ENCODE measurements around the gene WBP1L.

WBP1L gene

DNA sequence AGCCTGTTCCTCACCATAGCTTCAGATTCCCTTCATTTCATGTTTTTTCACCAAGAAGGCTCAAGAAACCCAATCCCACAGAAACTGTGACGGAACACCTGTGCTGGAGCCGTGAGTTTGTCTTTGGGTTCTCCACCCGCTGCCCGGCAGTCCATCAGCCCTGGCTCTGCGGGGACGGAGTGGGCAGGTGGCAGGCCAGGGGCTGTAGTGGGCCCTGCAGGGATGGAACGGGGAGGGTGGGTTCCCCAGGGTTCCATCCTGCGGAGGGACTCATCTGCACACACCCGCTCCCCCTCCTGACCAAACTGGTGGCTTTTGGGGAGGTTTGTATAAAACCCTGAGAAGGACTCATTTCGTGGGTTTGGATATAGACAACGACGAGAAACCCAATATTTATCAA is 78.5 kb downstream of the WBP1L start:
- Histone ChIP-seq H4K8ac (ENCODE audit: low read depth, low read length) (no peak overlapping the region), H3K79me1 (ENCODE audit: low read depth, low read length) (no peaks in the 10 kb centered on the region), H3K4ac (ENCODE audit: low read length) (no peak overlapping the region), H3K23ac (ENCODE audit: low read depth, low read length, poor library complexity) (no peak overlapping the region), H2BK5ac (ENCODE audit: low read length) (no peak overlapping the region), H2AFZ (ENCODE audit: low read length) (no peak overlapping the region), H2BK15ac (ENCODE audit: low read length) (no peak overlapping the region), H3K4me1 (ENCODE audit: control insufficient read depth in 2 of 2, insufficient read depth in 1 of 2, low read depth in 1 of 2, low read length in 2 of 2) (no peaks in the 10 kb centered on the region), H3K9ac (ENCODE audit: low read depth, low read length, poor library complexity) (no peak overlapping the region), H3K36me3 (replicated peaks in 1 of 2; ENCODE audit: control insufficient read depth in 2 of 2, insufficient read depth in 2 of 2, low read length in 2 of 2) (no peaks in the 10 kb centered on the region), H3K27ac (replicated peaks; ENCODE audit: low read length) (no peak overlapping the region), H2AK5ac (ENCODE audit: low read depth, low read length) (no peak overlapping the region), H3K27me3 (ENCODE audit: control insufficient read depth in 3 of 3, insufficient read depth in 3 of 3, low read depth in 1 of 3, low read length in 3 of 3) (peaks cover 0 to 3% (median 0%) of the 10 kb centered on the region in 3 experiments), H3K4me2 (ENCODE audit: insufficient read depth, low read length, poor library complexity, severe bottlenecking) (no peak overlapping the region), H3K18ac (ENCODE audit: low read length) (no peak overlapping the region), H2BK12ac (ENCODE audit: low read length) (no peak overlapping the region), H3K4me3 (ENCODE audit: low read length in 2 of 2) (no peak overlapping the region), H3K9me3 (replicated peaks in 1 of 2; ENCODE audit: control insufficient read depth in 2 of 2, insufficient read depth in 1 of 2, low read depth in 1 of 2, low read length in 2 of 2) (peaks cover 4 to 9% of the 10 kb centered on the region in 2 donors), H3K14ac (ENCODE audit: low read length) (no peak overlapping the region), H4K91ac (ENCODE audit: low read depth, low read length, poor library complexity) (no peak overlapping the region), H2BK120ac (ENCODE audit: low read depth, low read length) (no peak overlapping the region)
- no CpG with 5 or more reads among the region's 12 CpGs for WGBS, 2 donors (ENCODE audit: extremely low coverage in 2 of 2, insufficient read length in 2 of 2, insufficient replicate concordance in 1 of 2)
- no peak for DNase-seq (ENCODE audit: low spot score)

GRCh38 chr10:102824664-102825063 is 80.9 kb downstream of the WBP1L start:
- DNase-seq (ENCODE audit: low spot score): no peak
- Histone ChIP-seq H3K79me1 (ENCODE audit: low read depth, low read length) (no peaks in the 10 kb centered on the region), H3K36me3 (replicated peaks in 1 of 2; ENCODE audit: control insufficient read depth in 2 of 2, insufficient read depth in 2 of 2, low read length in 2 of 2) (no peaks in the 10 kb centered on the region), H2AK5ac (ENCODE audit: low read depth, low read length) (no peak overlapping the region), H3K4me1 (ENCODE audit: control insufficient read depth in 2 of 2, insufficient read depth in 1 of 2, low read depth in 1 of 2, low read length in 2 of 2) (no peaks in the 10 kb centered on the region), H3K14ac (ENCODE audit: low read length) (no peak overlapping the region), H3K4me3 (ENCODE audit: low read length in 2 of 2) (no peak overlapping the region), H2BK120ac (ENCODE audit: low read depth, low read length) (no peak overlapping the region), H3K4ac (ENCODE audit: low read length) (no peak overlapping the region), H3K27me3 (ENCODE audit: control insufficient read depth in 3 of 3, insufficient read depth in 3 of 3, low read depth in 1 of 3, low read length in 3 of 3) (no peaks in the 10 kb centered on the region), H2AFZ (ENCODE audit: low read length) (no peak overlapping the region), H3K4me2 (ENCODE audit: insufficient read depth, low read length, poor library complexity, severe bottlenecking) (no peak overlapping the region), H2BK12ac (ENCODE audit: low read length) (no peak overlapping the region), H4K8ac (ENCODE audit: low read depth, low read length) (no peak overlapping the region), H3K9me3 (replicated peaks in 1 of 2; ENCODE audit: control insufficient read depth in 2 of 2, insufficient read depth in 1 of 2, low read depth in 1 of 2, low read length in 2 of 2) (peaks cover 4 to 9% of the 10 kb centered on the region in 2 donors), H3K18ac (ENCODE audit: low read length) (no peak overlapping the region), H3K23ac (ENCODE audit: low read depth, low read length, poor library complexity) (no peak overlapping the region), H2BK15ac (ENCODE audit: low read length) (no peak overlapping the region), H3K9ac (ENCODE audit: low read depth, low read length, poor library complexity) (no peak overlapping the region), H3K27ac (replicated peaks; ENCODE audit: low read length) (no peak overlapping the region), H2BK5ac (ENCODE audit: low read length) (no peak overlapping the region), H4K91ac (ENCODE audit: low read depth, low read length, poor library complexity) (no peak overlapping the region)
- WGBS, 2 donors (ENCODE audit: extremely low coverage in 2 of 2, insufficient read length in 2 of 2, insufficient replicate concordance in 1 of 2): no CpG with 5 or more reads among the region's 4 CpGs

GRCh38 chr10:102826148-102826796 is 82.5 kb downstream of the WBP1L start:
- Histone ChIP-seq H3K14ac (ENCODE audit: low read length) (no peak overlapping the region), H4K8ac (ENCODE audit: low read depth, low read length) (no peak overlapping the region), H3K79me1 (ENCODE audit: low read depth, low read length) (no peaks in the 10 kb centered on the region), H3K27ac (replicated peaks; ENCODE audit: low read length) (no peak overlapping the region), H2AFZ (ENCODE audit: low read length) (no peak overlapping the region), H3K9ac (ENCODE audit: low read depth, low read length, poor library complexity) (no peak overlapping the region), H2BK15ac (ENCODE audit: low read length) (no peak overlapping the region), H3K4me1 (ENCODE audit: control insufficient read depth in 2 of 2, insufficient read depth in 1 of 2, low read depth in 1 of 2, low read length in 2 of 2) (no peaks in the 10 kb centered on the region), H3K4me3 (ENCODE audit: low read length in 2 of 2) (no peak overlapping the region), H3K9me3 (replicated peaks in 1 of 2; ENCODE audit: control insufficient read depth in 2 of 2, insufficient read depth in 1 of 2, low read depth in 1 of 2, low read length in 2 of 2) (peaks cover 4 to 9% of the 10 kb centered on the region in 2 donors), H2BK120ac (ENCODE audit: low read depth, low read length) (no peak overlapping the region), H2AK5ac (ENCODE audit: low read depth, low read length) (no peak overlapping the region), H2BK12ac (ENCODE audit: low read length) (no peak overlapping the region), H3K23ac (ENCODE audit: low read depth, low read length, poor library complexity) (no peak overlapping the region), H3K4ac (ENCODE audit: low read length) (no peak overlapping the region), H3K36me3 (replicated peaks in 1 of 2; ENCODE audit: control insufficient read depth in 2 of 2, insufficient read depth in 2 of 2, low read length in 2 of 2) (no peaks in the 10 kb centered on the region), H3K18ac (ENCODE audit: low read length) (no peak overlapping the region), H2BK5ac (ENCODE audit: low read length) (no peak overlapping the region), H3K27me3 (ENCODE audit: control insufficient read depth in 3 of 3, insufficient read depth in 3 of 3, low read depth in 1 of 3, low read length in 3 of 3) (peaks cover 0 to 2% (median 0%) of the 10 kb centered on the region in 3 experiments), H4K91ac (ENCODE audit: low read depth, low read length, poor library complexity) (no peak overlapping the region), H3K4me2 (ENCODE audit: insufficient read depth, low read length, poor library complexity, severe bottlenecking) (no peak overlapping the region)
- no CpG with 5 or more reads among the region's 9 CpGs for WGBS, 2 donors (ENCODE audit: extremely low coverage in 2 of 2, insufficient read length in 2 of 2, insufficient replicate concordance in 1 of 2)
- no peak for DNase-seq (ENCODE audit: low spot score)

- Histone ChIP-seq H2BK15ac (ENCODE audit: low read length) (no peak overlapping the region), H4K91ac (ENCODE audit: low read depth, low read length, poor library complexity) (no peak overlapping the region), H3K23ac (ENCODE audit: low read depth, low read length, poor library complexity) (no peak overlapping the region), H3K36me3 (replicated peaks in 1 of 2; ENCODE audit: control insufficient read depth in 2 of 2, insufficient read depth in 2 of 2, low read length in 2 of 2) (no peaks in the 10 kb centered on the region), H3K79me1 (ENCODE audit: low read depth, low read length) (no peaks in the 10 kb centered on the region), H2BK5ac (ENCODE audit: low read length) (no peak overlapping the region), H2BK12ac (ENCODE audit: low read length) (no peak overlapping the region), H2BK120ac (ENCODE audit: low read depth, low read length) (no peak overlapping the region), H3K4me3 (ENCODE audit: low read length in 2 of 2) (no peak overlapping the region), H3K18ac (ENCODE audit: low read length) (no peak overlapping the region), H3K4me2 (ENCODE audit: insufficient read depth, low read length, poor library complexity, severe bottlenecking) (no peak overlapping the region), H3K27ac (replicated peaks; ENCODE audit: low read length) (no peak overlapping the region), H3K9me3 (replicated peaks in 1 of 2; ENCODE audit: control insufficient read depth in 2 of 2, insufficient read depth in 1 of 2, low read depth in 1 of 2, low read length in 2 of 2) (peaks cover 4 to 9% of the 10 kb centered on the region in 2 donors), H4K8ac (ENCODE audit: low read depth, low read length) (no peak overlapping the region), H3K27me3 (ENCODE audit: control insufficient read depth in 3 of 3, insufficient read depth in 3 of 3, low read depth in 1 of 3, low read length in 3 of 3) (peaks cover 0 to 4% (median 0%) of the 10 kb centered on the region in 3 experiments), H3K14ac (ENCODE audit: low read length) (no peak overlapping the region), H3K4me1 (ENCODE audit: control insufficient read depth in 2 of 2, insufficient read depth in 1 of 2, low read depth in 1 of 2, low read length in 2 of 2) (no peaks in the 10 kb centered on the region), H2AFZ (ENCODE audit: low read length) (no peak overlapping the region), H3K4ac (ENCODE audit: low read length) (no peak overlapping the region), H3K9ac (ENCODE audit: low read depth, low read length, poor library complexity) (no peak overlapping the region), H2AK5ac (ENCODE audit: low read depth, low read length) (no peak overlapping the region)
- DNase-seq (ENCODE audit: low spot score): no peak
- WGBS, 2 donors (ENCODE audit: extremely low coverage in 2 of 2, insufficient read length in 2 of 2, insufficient replicate concordance in 1 of 2): no CpG with 5 or more reads among the region's 5 CpGs
Observed at GRCh38 chr10:102827597-102827975, 83.8 kb downstream of the WBP1L start.

All from neuronal stem cell (in vitro differentiated cells).